Measurements from ENCODE around the gene OR4F6. TPM values are rescaled to one million over a fixed set of nuclear protein-coding genes. Genes with fewer than 3 reads are reported as not detected.

Gene OR4F6
- total and polyA plus RNA-seq, 5 donors, result not detected

GRCh38 chr15:101844916-101845315, 41.6 kb downstream of the OR4F6 start:
- 62% methylated on average over 6 of the region's 6 CpGs for WGBS
- no peak for DNase-seq
- Histone ChIP-seq H3K9me3 (ENCODE audit: control insufficient read depth, low read length) (no peaks in the 10 kb centered on the region), H3K4me1 (ENCODE audit: control insufficient read depth, insufficient read depth, low read length) (no peaks in the 10 kb centered on the region), H3K27ac (ENCODE audit: low read length) (no peak overlapping the region), H3K4me3 (ENCODE audit: low read length) (no peak overlapping the region), H3K27me3 (ENCODE audit: control insufficient read depth, insufficient read depth) (no peaks in the 10 kb centered on the region)
- intact Hi-C loops (cut with DNase I), result no loop called here
- ATAC-seq, result no peak

GRCh38 chr15:101852356-101852755, 49.0 kb downstream of the OR4F6 start:
- no peak overlapping the region for H3K4me3 ChIP-seq (ENCODE audit: low read length)
- H3K4me1 ChIP-seq (ENCODE audit: control insufficient read depth, insufficient read depth, low read length), result no peaks in the 10 kb centered on the region
- H3K27me3 ChIP-seq (ENCODE audit: control insufficient read depth, insufficient read depth), result no peaks in the 10 kb centered on the region
- intact Hi-C loops (cut with DNase I), result no loop called here
- H3K9me3 ChIP-seq (ENCODE audit: control insufficient read depth, low read length), result no peaks in the 10 kb centered on the region
- ATAC-seq (no peak), DNase-seq (no peak)
- H3K27ac ChIP-seq (ENCODE audit: low read length), result no peak overlapping the region
- 54% methylated on average over 1 of the region's 1 CpG for WGBS

Other genes with a start within 250 kb of the OR4F6 start
- 10 to 100 TPM; 36.5 to 49.2 (median 42.3) TPM for gene TM2D3, start 151.1 kb upstream of the OR4F6 start, total RNA-seq
- 49.7 TPM for gene TM2D3, start 151.1 kb upstream of the OR4F6 start, polyA plus RNA-seq
- 10 to 100 TPM; 16.4 to 26.8 (median 24.2) TPM for gene TARS3, start 79.0 kb upstream of the OR4F6 start, total RNA-seq
- gene TARS3, start 79.0 kb upstream of the OR4F6 start, polyA plus RNA-seq, result 10.0 TPM
- gene OR4F15, start 8.7 kb downstream of the OR4F6 start, total RNA-seq, result not detected
- not detected for gene OR4F15, start 8.7 kb downstream of the OR4F6 start, polyA plus RNA-seq